Breast epithelium (tissue), 3 donors: ENCODE measurements around the gene RGL1.

ENCODE experiments used
- CTCF ChIP-seq, 3 donors: fragments of 450-650 bp; IDR thresholded peaks; one replicate each; pipeline ENCODE4 v1.5.1; 2016 to 2017; ENCODE audit warnings: antibody characterized with exemption in 3 of 3, mild to moderate bottlenecking in 3 of 3, moderate library complexity in 3 of 3
- POLR2A ChIP-seq: fragments of 450-650 bp; IDR thresholded peaks from one replicate; pipeline ENCODE4 v1.6.1; 2016; ENCODE audit warnings: antibody characterized with exemption, mild to moderate bottlenecking, moderate library complexity

- no peak for TF ChIP-seq CTCF (IDR thresholded peaks at IDR 0.05)
- TF ChIP-seq POLR2A = no peak
These were observed 67.5 kb downstream of the RGL1 start for GRCh38 chr1:183872403-183872802.
